Measurements from ENCODE around the gene IKZF2. TPM values are rescaled to one million over a fixed set of nuclear protein-coding genes. Genes with fewer than 3 reads are reported as not detected.

The IKZF2 gene
- total RNA-seq, 1 experiment from 2014 or later = 3.0 TPM

- no peaks in the 10 kb centered on the region for H4K20me1 ChIP-seq (ENCODE audit: control insufficient read depth, insufficient read depth, insufficient read length)
- H3K56ac ChIP-seq (ENCODE audit: insufficient read length, low read depth, low read length) = no peak overlapping the region
- no peaks in the 10 kb centered on the region for H3K23me2 ChIP-seq (ENCODE audit: insufficient read length, low read depth, low read length, poor library complexity, severe bottlenecking)
- H4K91ac ChIP-seq (ENCODE audit: insufficient read length, low read depth, low read length) = no peak overlapping the region
- H2BK12ac ChIP-seq (ENCODE audit: insufficient read length, low read depth, low read length) = no peak overlapping the region
- DNase-seq = no peak
- no peak overlapping the region for H2BK5ac ChIP-seq (ENCODE audit: insufficient read length, low read length)
- no peak overlapping the region for H3K18ac ChIP-seq (ENCODE audit: insufficient read length, low read depth, low read length)
- no peak overlapping the region for H4K5ac ChIP-seq (ENCODE audit: insufficient read length, low read depth, low read length)
- no peaks in the 10 kb centered on the region for H3K79me1 ChIP-seq (ENCODE audit: insufficient read depth, low read depth, low read length, poor library complexity, severe bottlenecking)
- H3K36me3 Mint-ChIP-seq (ENCODE audit: insufficient read depth in 1 of 3, low read depth in 3 of 3) = no peaks in the 10 kb centered on the region
- H2BK15ac ChIP-seq (ENCODE audit: low read depth, low read length) = no peak overlapping the region
- H3K4ac ChIP-seq (ENCODE audit: low read depth, low read length) = no peak overlapping the region
- no peak overlapping the region for H2AK5ac ChIP-seq (ENCODE audit: insufficient read length, low read length)
- no peak overlapping the region for H2BK20ac ChIP-seq (ENCODE audit: low read depth, low read length, poor library complexity, severe bottlenecking)
- no peak overlapping the region for H3T11ph ChIP-seq (ENCODE audit: low read length)
- no peaks in the 10 kb centered on the region for H3K79me2 ChIP-seq (ENCODE audit: insufficient read depth, low read length)
- peaks cover 0 to 7% of the 10 kb centered on the region in 2 experiments; a peak in 2 of 4 replicates for H3K4me1 Mint-ChIP-seq
- H2BK120ac ChIP-seq (ENCODE audit: low read depth, low read length, poor library complexity, severe bottlenecking) = no peak overlapping the region
- H3K9me3 ChIP-seq (ENCODE audit: control insufficient read depth, low read depth, low read length) = no peaks in the 10 kb centered on the region
- H3K9ac ChIP-seq (ENCODE audit: extremely low read depth, insufficient read length, low read length) = no peak overlapping the region
- H4K8ac ChIP-seq (replicated peaks; ENCODE audit: insufficient read length, low read depth, low read length) = no peak overlapping the region
- TF ChIP-seq, protein P1, sequence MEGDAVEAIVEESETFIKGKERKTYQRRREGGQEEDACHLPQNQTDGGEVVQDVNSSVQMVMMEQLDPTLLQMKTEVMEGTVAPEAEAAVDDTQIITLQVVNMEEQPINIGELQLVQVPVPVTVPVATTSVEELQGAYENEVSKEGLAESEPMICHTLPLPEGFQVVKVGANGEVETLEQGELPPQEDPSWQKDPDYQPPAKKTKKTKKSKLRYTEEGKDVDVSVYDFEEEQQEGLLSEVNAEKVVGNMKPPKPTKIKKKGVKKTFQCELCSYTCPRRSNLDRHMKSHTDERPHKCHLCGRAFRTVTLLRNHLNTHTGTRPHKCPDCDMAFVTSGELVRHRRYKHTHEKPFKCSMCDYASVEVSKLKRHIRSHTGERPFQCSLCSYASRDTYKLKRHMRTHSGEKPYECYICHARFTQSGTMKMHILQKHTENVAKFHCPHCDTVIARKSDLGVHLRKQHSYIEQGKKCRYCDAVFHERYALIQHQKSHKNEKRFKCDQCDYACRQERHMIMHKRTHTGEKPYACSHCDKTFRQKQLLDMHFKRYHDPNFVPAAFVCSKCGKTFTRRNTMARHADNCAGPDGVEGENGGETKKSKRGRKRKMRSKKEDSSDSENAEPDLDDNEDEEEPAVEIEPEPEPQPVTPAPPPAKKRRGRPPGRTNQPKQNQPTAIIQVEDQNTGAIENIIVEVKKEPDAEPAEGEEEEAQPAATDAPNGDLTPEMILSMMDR (conservative IDR thresholded peaks at IDR 0.05) = no peak
- peaks cover 8% of the 10 kb centered on the region; the same call in 1 of the 2 replicates for H3K4me1 ChIP-seq (ENCODE audit: insufficient read depth, low read length)
- no peaks in the 10 kb centered on the region for H3K9me3 Mint-ChIP-seq
- H3K27ac Mint-ChIP-seq = no peak overlapping the region
- H3K27ac ChIP-seq (ENCODE audit: insufficient read length, low read depth, low read length) = no peak overlapping the region
- WGBS (ENCODE audit: extremely low coverage, insufficient read length, low lambda C conversion rate) = no CpG with 5 or more reads among the region's 1 CpG
- no peaks in the 10 kb centered on the region for H3K27me3 Mint-ChIP-seq (ENCODE audit: low read depth)
- 0 out of 2 replicates have a peak, but pooled peaks cover 2% of the 10 kb centered on the region for H3K27me3 ChIP-seq (ENCODE audit: insufficient read depth, low read length)
- no peak overlapping the region for H2AFZ ChIP-seq (ENCODE audit: low read length)
- no peak overlapping the region for H3K4me2 ChIP-seq (ENCODE audit: insufficient read depth, insufficient read length, low read length)
- no peak overlapping the region for H3K14ac ChIP-seq (ENCODE audit: insufficient read depth, low read length)
- no peak overlapping the region for H3K23ac ChIP-seq (ENCODE audit: insufficient read length, low read depth, low read length)
- H3K4me3 Mint-ChIP-seq = no peak overlapping the region
Measured at GRCh38 chr2:212959471-212960117, 191.8 kb downstream of the IKZF2 start.
